Prostate gland (tissue), 2 donors: ENCODE measurements around the gene GBGT1. TPM values are rescaled to one million over a fixed set of nuclear protein-coding genes. Genes with fewer than 3 reads are reported as not detected.
"Not testable (repeated sequence)": the region's sequence is repeated elsewhere in the genome, so short reads cannot be mapped to it uniquely, and the experiment has no call there.

Experiments used
- DNase-seq: peaks from one replicate; pipeline ENCODE4 v3.0.0-alpha.2; 2019; ENCODE audit warnings: low spot score
- H3K27ac ChIP-seq, 2 donors: fragments of 200-600 bp; sonication (generic); 2 replicates each; pipeline ENCODE4 v1.5.1; 2017 to 2019
- H3K27me3 ChIP-seq: fragments of 200-600 bp; sonication (generic); replicated peaks from 2 replicates; pipeline ENCODE4 v1.5.1; 2019; ENCODE audit not compliant: insufficient read depth
- H3K36me3 ChIP-seq, 2 donors: fragments of 200-600 bp; sonication (generic); 1 replicate in 1 of 2; 2 replicates in 1 of 2; pipeline versions ENCODE4 v1.5.1 to v1.8.1; 2017 to 2019
- H3K4me1 ChIP-seq: fragments of 200-600 bp; sonication (generic); replicated peaks from 2 replicates; pipeline ENCODE4 v1.5.1; 2019
- H3K4me3 ChIP-seq, 2 donors: fragments of 200-600 bp; sonication (generic); 2 replicates each; pipeline ENCODE4 v1.5.1; 2017 to 2019
- H3K9me3 ChIP-seq: fragments of 200-600 bp; sonication (generic); 2 replicates; pipeline ENCODE4 v1.5.1; 2017
- CTCF ChIP-seq, 4 experiments: fragments of 200-600 bp in 2 of 4; fragments of 450-650 bp in 2 of 4; sonication (generic) in 2 of 4; IDR thresholded peaks; 1 replicate in 3 of 4; 2 replicates in 1 of 4; pipeline ENCODE4 v1.5.1; 2016 to 2019; ENCODE audit warnings: antibody characterized with exemption in 4 of 4, mild to moderate bottlenecking in 2 of 4, moderate library complexity in 2 of 4
- POLR2A ChIP-seq: fragments of 450-650 bp; IDR thresholded peaks from one replicate; pipeline ENCODE4 v1.6.1; 2016; ENCODE audit warnings: antibody characterized with exemption, mild to moderate bottlenecking
- POLR2AphosphoS5 ChIP-seq: sonication (generic); formaldehyde crosslinking; IDR thresholded peaks from one replicate; pipeline ENCODE4 v1.6.1; 2017; ENCODE audit warnings: antibody characterized with exemption
- WGBS: methylation state at CpG from one replicate; pipeline ENCODE4 v1.1.5; 2018; 5-methylcytosine and 5-hydroxymethylcytosine counted together
- intact Hi-C: fragments of 100-400 bp; cut with DNase I; formaldehyde crosslinking; loops from one replicate; pipeline ENCODE4 v1.14.2; 2022
- total RNA-seq, 2 donors: library from RNA; depleted of rRNA; stranded (reverse); fragments of >200 nt; gene quantifications; one replicate each; pipeline ENCODE4 v1.1.0, GENCODE V29; 2016

The GBGT1 gene
- total RNA-seq, 2 donors from 2014 or later, result 10.7 to 14.0 TPM

- H3K36me3 ChIP-seq, result no peaks in the 10 kb centered on the region
- H3K27me3 ChIP-seq, result no peaks in the 10 kb centered on the region
- H3K4me3 ChIP-seq, result no peak overlapping the region
- TF ChIP-seq POLR2A (no peak), CTCF (IDR thresholded peaks at IDR 0.05) (no peak), POLR2AphosphoS5 (no peak)
- no peak overlapping the region for H3K27ac ChIP-seq
- no peaks in the 10 kb centered on the region for H3K4me1 ChIP-seq
- intact Hi-C loops, result no loop called here
- 78% methylated on average over 15 of the region's 16 CpGs for WGBS
- DNase-seq, result no peak
- no peaks in the 10 kb centered on the region for H3K9me3 ChIP-seq
Measured at GRCh38 chr9:133207540-133208170, 43.9 kb upstream of the GBGT1 start.

- intact Hi-C loops, result no loop called here
- no peaks in the 10 kb centered on the region for H3K4me1 ChIP-seq
- no peak for TF ChIP-seq CTCF (IDR thresholded peaks at IDR 0.05)
- TF ChIP-seq POLR2AphosphoS5, result no peak
- no peak for TF ChIP-seq POLR2A
- no peaks in the 10 kb centered on the region for H3K9me3 ChIP-seq
- H3K36me3 ChIP-seq, result no peaks in the 10 kb centered on the region
- WGBS, result 90% methylated on average over 14 of the region's 14 CpGs
- no peaks in the 10 kb centered on the region for H3K27me3 ChIP-seq
- no peak overlapping the region for H3K4me3 ChIP-seq
- DNase-seq, result no peak
- no peak overlapping the region for H3K27ac ChIP-seq
Measured at GRCh38 chr9:133207021-133207531, 43.4 kb upstream of the GBGT1 start.

GRCh38 chr9:133205996-133206931 lies 42.5 kb upstream of the GBGT1 start:
- intact Hi-C loops, result no loop called here
- no peaks in the 10 kb centered on the region for H3K9me3 ChIP-seq
- no peaks in the 10 kb centered on the region for H3K36me3 ChIP-seq
- H3K27me3 ChIP-seq, result no peaks in the 10 kb centered on the region
- no peaks in the 10 kb centered on the region for H3K4me1 ChIP-seq
- no peak overlapping the region for H3K4me3 ChIP-seq
- no peak for DNase-seq
- WGBS, result 81% methylated on average over 35 of the region's 35 CpGs
- no peak overlapping the region for H3K27ac ChIP-seq
- TF ChIP-seq CTCF (IDR thresholded peaks at IDR 0.05) (no peak), POLR2AphosphoS5 (no peak), POLR2A (no peak)

GRCh38 chr9:133205481-133205887 lies 41.8 kb upstream of the GBGT1 start:
- DNase-seq, H3K27me3 ChIP-seq, H3K4me1 ChIP-seq, H3K36me3 ChIP-seq, H3K9me3 ChIP-seq, H3K27ac ChIP-seq, intact Hi-C loops, H3K4me3 ChIP-seq: not testable (repeated sequence)
- 73% methylated on average over 8 of the region's 14 CpGs for WGBS

GRCh38 chr9:133204993-133205336 lies 41.3 kb upstream of the GBGT1 start:
- Histone ChIP-seq H3K9me3 (no peaks in the 10 kb centered on the region), H3K4me3 (no peak overlapping the region), H3K4me1 (no peaks in the 10 kb centered on the region), H3K27ac (no peak overlapping the region), H3K36me3 (no peaks in the 10 kb centered on the region), H3K27me3 (no peaks in the 10 kb centered on the region)
- TF ChIP-seq CTCF (IDR thresholded peaks at IDR 0.05) (no peak), POLR2AphosphoS5 (no peak), POLR2A (no peak)
- intact Hi-C loops, result no loop called here
- DNase-seq, result no peak
- 80% methylated on average over 8 of the region's 8 CpGs for WGBS
